Esophagus muscularis mucosa (tissue), 4 donors: Measurements from ENCODE around the gene ADAM29.
"Not testable (repeated sequence)": the region's sequence is repeated elsewhere in the genome, so short reads cannot be mapped to it uniquely, and the experiment has no call there.

ENCODE experiments used
- EP300 ChIP-seq: sonication (generic); formaldehyde crosslinking; IDR thresholded peaks from one replicate; pipeline ENCODE4 v1.6.1; 2017; ENCODE audit warnings: antibody characterized with exemption
- POLR2A ChIP-seq: fragments of 450-650 bp; IDR thresholded peaks from one replicate; pipeline ENCODE4 v1.6.1; 2017; ENCODE audit warnings: antibody characterized with exemption, moderate library complexity, mild to moderate bottlenecking, low read depth
- POLR2AphosphoS5 ChIP-seq, 2 donors: sonication (generic); formaldehyde crosslinking; IDR thresholded peaks; one replicate each; pipeline ENCODE4 v1.6.1; 2017; ENCODE audit warnings: antibody characterized with exemption in 2 of 2
- TF ChIP-seq, protein P1 (sequence below), 3 experiments: fragments of 200-600 bp in 2 of 3; fragments of 450-650 bp in 1 of 3; sonication (generic) in 2 of 3; IDR thresholded peaks; one replicate each; pipeline ENCODE4 v1.5.1; 2017 to 2019; ENCODE audit warnings: antibody characterized with exemption in 3 of 3, mild to moderate bottlenecking in 2 of 3, moderate library complexity in 1 of 3

DNA sequence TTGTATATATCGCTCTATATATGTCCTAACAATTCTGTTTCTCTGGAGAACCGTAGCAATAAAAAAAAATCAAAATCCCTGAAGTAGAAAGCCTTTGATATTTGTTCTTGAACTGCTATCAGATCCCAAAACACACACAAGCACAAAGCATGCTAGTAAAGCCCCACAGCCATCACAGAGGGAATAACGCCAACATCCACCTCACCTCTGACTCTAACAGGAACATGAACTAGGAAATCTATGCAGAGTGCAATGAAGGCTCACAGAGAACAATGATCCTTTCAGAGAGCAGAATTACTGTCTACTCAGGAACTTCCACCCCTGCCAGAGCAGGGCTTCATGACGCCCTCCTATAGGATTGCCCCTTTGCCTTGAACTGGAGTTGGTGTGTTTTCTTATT is 45.0 kb upstream of the ADAM29 start:
- TF ChIP-seq, protein P1, sequence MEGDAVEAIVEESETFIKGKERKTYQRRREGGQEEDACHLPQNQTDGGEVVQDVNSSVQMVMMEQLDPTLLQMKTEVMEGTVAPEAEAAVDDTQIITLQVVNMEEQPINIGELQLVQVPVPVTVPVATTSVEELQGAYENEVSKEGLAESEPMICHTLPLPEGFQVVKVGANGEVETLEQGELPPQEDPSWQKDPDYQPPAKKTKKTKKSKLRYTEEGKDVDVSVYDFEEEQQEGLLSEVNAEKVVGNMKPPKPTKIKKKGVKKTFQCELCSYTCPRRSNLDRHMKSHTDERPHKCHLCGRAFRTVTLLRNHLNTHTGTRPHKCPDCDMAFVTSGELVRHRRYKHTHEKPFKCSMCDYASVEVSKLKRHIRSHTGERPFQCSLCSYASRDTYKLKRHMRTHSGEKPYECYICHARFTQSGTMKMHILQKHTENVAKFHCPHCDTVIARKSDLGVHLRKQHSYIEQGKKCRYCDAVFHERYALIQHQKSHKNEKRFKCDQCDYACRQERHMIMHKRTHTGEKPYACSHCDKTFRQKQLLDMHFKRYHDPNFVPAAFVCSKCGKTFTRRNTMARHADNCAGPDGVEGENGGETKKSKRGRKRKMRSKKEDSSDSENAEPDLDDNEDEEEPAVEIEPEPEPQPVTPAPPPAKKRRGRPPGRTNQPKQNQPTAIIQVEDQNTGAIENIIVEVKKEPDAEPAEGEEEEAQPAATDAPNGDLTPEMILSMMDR (IDR thresholded peaks at IDR 0.05): not testable (repeated sequence)
- not testable (repeated sequence) for TF ChIP-seq POLR2AphosphoS5 (IDR thresholded peaks at IDR 0.05); POLR2A; EP300
